AG09319 (cell line): ENCODE measurements around the gene LAMTOR4.

Experiments
- DNase-seq: peaks from one replicate; pipeline ENCODE4 v3.0.0-alpha.2; 2010; ENCODE audit warnings: low read depth; ENCODE audit errors: extremely low read depth
- TF ChIP-seq, protein P1 (sequence below): IDR thresholded peaks from 2 replicates; pipeline ENCODE4 v1.5.1; 2011; ENCODE audit warnings: low read depth, mild to moderate bottlenecking, inconsistent platforms, low read length, moderate library complexity

Gene LAMTOR4

DNA sequence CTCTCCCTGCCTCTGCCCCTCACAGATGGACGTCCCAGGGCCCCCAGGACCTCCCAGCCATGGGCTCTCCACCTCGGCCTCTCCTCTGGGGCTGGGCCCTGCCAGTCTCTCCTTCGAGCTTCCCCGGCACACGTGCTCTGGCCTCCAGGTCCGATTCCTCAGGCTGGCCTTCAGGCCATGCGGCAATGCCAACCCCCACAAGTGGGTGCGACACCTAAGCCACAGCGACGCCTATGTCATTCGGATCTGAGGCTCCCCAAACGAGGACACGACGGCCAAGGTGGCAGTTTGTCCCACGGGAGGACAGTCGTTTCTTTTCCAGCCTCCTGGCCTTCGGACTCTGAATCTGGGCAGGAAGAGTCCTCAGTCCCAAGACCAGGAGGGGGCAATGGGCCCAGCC is 42.1 kb upstream of the LAMTOR4 start:
- TF ChIP-seq, protein P1, sequence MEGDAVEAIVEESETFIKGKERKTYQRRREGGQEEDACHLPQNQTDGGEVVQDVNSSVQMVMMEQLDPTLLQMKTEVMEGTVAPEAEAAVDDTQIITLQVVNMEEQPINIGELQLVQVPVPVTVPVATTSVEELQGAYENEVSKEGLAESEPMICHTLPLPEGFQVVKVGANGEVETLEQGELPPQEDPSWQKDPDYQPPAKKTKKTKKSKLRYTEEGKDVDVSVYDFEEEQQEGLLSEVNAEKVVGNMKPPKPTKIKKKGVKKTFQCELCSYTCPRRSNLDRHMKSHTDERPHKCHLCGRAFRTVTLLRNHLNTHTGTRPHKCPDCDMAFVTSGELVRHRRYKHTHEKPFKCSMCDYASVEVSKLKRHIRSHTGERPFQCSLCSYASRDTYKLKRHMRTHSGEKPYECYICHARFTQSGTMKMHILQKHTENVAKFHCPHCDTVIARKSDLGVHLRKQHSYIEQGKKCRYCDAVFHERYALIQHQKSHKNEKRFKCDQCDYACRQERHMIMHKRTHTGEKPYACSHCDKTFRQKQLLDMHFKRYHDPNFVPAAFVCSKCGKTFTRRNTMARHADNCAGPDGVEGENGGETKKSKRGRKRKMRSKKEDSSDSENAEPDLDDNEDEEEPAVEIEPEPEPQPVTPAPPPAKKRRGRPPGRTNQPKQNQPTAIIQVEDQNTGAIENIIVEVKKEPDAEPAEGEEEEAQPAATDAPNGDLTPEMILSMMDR, result no peak
- DNase-seq, result no peak

- TF ChIP-seq, protein P1, result no peak
- no peak for DNase-seq
Observed at GRCh38 chr7:100107125-100107737, 41.5 kb upstream of the LAMTOR4 start.

DNA sequence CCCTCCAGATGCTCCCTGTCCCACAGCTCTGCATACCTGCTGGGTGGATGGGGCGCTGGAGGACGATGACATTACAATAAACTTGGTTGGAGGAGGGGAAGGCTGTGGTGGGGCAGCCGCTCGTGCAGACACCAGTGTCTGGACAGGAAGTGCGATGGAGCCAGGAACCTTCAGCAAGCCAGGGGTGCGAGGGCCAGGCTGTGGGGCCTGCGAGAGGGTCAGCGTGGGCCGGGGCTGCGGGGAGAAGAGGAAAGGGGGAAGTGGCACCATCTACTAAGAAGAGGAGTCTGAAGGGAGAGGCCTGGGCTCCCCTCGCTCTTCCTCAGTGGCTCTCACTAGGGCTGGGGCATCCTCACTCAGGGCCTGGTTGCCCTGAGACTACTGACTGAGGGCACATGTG is 40.8 kb upstream of the LAMTOR4 start:
- TF ChIP-seq, protein P1, result no peak
- DNase-seq, result no peak

DNA sequence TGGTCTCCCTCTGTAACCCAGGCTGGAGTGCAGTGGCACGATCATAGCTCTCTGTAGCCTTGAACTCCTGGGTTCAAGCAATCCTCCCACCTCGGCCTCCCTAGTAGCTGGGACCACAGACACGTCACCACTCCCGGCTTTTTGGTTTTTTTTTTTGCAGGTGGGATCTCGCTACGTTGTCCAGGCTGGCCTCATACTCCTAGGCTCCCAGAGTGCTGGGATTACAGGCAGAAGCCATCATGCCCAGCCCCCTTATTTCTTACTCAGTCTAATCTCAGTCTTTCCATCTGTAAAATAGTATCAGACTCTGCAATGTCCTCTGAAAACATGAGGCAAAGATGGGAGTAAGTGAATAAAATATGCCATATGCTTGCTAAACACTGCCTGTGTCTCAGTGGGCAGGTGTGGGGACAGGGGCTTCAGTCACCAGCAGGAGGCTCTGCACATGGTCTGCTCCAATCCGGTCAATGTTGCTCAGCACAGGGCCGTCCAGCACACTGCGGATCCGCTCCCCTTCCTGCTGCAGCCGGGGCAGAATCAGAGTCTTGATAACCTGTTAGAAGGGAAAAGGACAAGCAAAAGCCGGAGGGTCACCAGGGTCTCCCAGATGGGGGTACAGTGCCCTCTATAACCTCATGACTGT is 39.1 kb upstream of the LAMTOR4 start:
- no peak for DNase-seq
- TF ChIP-seq, protein P1, result no peak

GRCh38 chr7:100111156-100111555 is 37.6 kb upstream of the LAMTOR4 start:
- no peak for DNase-seq
- TF ChIP-seq, protein P1, result no peak

GRCh38 chr7:100111914-100112313 is 36.8 kb upstream of the LAMTOR4 start:
- no peak for DNase-seq
- TF ChIP-seq, protein P1, result no peak

DNA sequence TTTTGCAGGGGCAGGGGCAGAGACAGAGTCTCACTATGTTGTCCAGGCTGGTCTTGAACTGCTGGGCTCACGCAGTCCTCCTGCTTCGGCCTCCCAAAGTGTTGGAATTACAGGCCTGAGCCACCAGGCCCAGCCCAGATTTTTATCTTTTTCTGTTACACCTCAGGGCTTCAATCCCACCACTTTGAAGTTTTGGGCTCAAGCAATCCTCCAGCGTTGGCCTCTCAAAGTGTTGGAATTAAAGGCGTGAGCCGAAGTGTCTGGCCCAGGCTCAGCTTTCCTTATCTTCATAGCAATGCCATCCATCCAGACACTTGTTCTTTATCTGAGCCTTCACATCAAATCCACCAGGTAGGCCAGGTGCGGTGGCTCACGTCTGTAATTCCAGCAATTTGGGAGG is 33.7 kb upstream of the LAMTOR4 start:
- TF ChIP-seq, protein P1, result no peak
- no peak for DNase-seq
